ENCODE results near the gene NEK4. TPM values are rescaled to one million over a fixed set of nuclear protein-coding genes. Genes with fewer than 3 reads are reported as not detected.
"Not testable (repeated sequence)": the region's sequence is repeated elsewhere in the genome, so short reads cannot be mapped to it uniquely, and the experiment has no call there.

The NEK4 gene
- total RNA-seq, 1 donor from 2014 or later: 14.7 TPM

GRCh38 chr3:52695798-52696671 is 74.7 kb downstream of the NEK4 start:
- no peak for ATAC-seq

DNA sequence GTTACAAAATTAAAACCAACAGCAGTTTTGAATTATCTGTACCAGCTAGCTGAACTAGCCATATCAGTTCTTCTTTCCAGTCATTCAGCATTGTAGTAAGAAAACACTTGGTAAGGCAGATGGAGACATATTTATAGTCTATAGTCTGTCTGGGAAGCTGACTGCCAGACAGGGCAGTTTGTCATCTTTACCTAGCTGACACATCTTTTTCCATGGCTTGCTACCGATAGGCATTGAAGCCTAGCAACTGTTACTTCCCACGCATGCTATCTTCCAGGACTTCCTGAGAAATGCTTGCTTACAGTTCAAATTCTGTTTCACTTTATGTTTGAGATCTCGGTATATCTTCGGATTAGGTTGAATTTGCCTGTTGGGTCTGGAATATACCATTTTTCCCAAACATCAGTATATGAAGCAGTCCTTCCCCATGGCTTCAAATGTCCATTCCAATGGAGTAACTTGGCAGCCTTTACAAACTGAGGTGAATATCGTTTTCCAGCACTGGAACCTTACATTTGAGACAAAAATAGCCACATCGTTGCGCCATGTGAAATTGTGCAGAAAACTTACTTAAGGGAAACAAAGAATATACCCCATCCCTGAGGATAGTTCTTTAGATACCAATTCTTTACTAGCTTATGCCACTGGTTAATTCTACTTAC is 76.1 kb downstream of the NEK4 start:
- ATAC-seq: no peak

GRCh38 chr3:52693071-52693470 is 77.7 kb downstream of the NEK4 start:
- no peak for ATAC-seq

- ATAC-seq: no peak
These were observed 80.2 kb downstream of the NEK4 start for GRCh38 chr3:52690560-52690959.

GRCh38 chr3:52689151-52689550 is 81.6 kb downstream of the NEK4 start:
- peak; percentile 35 for ATAC-seq

GRCh38 chr3:52688266-52688665 is 82.5 kb downstream of the NEK4 start:
- peak; percentile 57 for ATAC-seq

DNA sequence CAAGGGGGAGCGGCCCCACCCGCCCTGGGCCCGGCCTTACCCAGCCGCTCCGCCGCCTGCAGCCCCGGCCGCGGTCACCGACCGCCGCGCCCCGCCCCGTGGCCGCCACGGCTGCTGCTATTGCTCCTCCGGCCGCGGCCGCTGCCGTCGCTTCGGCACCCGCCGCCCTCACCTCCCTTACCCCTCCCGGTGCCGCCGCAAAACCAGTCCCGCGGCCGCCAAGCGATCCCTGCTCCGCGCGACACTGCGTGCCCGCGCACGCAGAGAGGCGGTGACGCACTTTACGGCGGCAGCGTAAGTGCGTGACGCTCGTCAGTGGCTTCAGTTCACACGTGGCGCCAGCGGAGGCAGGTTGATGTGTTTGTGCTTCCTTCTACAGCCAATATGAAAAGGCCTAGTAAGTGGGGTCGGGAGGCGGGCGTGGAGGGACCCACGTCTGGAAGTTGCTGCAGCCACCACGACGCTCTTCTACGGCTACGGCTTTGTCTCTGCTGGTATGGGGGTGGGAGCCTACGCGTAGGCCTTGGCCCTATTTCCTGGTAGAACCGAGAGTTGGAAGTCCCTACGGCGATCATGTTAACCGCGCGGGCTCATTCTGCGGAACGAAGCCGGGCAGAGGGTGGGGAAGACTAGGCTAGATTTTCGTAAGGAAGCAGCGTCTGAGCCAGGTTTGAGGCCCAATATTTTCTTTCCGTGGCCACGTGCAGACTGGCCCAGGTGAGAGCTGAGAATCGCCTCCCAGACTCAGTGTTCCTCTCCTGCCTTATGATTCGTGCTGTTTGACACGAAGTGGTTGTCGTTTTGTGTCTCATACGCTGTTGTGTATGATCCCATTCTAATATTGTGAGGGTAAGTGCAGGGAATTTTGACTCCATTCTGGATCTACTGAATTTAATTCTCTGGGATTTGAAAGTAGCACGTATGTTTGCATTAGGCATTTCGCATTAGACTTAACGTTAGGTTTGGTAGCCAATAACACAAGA is 84.7 kb downstream of the NEK4 start, which contains the start of the genes GNL3 and PBRM1:
GNL3 (plus strand) TSS at position 324 of the 983 bp plus-strand sequence; CDS start at position 385, 61 bp downstream.
PBRM1 (minus strand) TSS at position 205 of the 983 bp plus-strand sequence.
- ATAC-seq: peak; percentile 91

- peak; percentile 80 for ATAC-seq
These were observed 85.4 kb downstream of the NEK4 start for GRCh38 chr3:52685285-52685708.

- ATAC-seq: no peak
These were observed 86.6 kb downstream of the NEK4 start for GRCh38 chr3:52684184-52684583.

DNA sequence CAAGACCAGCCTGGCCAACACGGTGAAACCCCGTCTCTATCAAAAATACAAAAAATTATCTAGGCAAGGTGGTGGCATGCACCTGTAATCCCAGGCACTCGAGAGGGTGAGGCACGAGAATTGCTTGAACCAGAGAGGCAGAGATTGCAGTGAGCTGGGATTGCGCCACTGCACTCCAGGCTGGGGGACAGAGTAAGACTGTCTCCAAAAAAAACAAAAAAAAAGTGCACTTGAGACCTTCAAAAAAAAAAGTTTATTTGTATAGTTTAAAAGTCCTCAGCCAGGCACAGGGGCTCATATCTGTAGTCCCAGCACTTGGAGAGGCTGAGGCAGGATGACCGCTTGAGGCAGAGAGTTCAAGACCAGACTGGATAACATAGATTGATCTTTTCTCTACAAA is 87.1 kb downstream of the NEK4 start:
- no peak for ATAC-seq

- ATAC-seq: no peak
These were observed 88.7 kb downstream of the NEK4 start for GRCh38 chr3:52682016-52682415.

GRCh38 chr3:52681596-52681995 is 89.1 kb downstream of the NEK4 start:
- ATAC-seq: no peak

DNA sequence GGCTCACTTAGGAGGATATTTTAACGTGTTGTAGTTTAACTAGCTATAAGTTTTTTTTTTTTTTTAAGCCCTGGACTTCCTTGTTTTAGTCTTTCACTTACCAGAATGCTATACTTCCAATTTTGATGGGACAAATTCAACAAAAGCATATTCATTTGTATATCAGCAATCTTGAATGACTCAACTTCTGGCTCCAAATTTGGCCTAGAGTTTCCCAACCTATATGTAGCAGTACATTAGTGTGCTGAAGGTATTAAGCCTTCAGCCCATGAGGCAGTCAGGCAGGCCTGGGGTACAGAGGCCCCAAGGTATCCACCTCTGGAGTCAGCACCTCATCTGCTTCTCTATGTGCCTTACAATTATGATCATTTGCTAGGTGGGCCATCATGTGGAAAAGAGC is 90.9 kb downstream of the NEK4 start:
- no peak for ATAC-seq

GRCh38 chr3:52679199-52679538 is 91.6 kb downstream of the NEK4 start:
- ATAC-seq: no peak

DNA sequence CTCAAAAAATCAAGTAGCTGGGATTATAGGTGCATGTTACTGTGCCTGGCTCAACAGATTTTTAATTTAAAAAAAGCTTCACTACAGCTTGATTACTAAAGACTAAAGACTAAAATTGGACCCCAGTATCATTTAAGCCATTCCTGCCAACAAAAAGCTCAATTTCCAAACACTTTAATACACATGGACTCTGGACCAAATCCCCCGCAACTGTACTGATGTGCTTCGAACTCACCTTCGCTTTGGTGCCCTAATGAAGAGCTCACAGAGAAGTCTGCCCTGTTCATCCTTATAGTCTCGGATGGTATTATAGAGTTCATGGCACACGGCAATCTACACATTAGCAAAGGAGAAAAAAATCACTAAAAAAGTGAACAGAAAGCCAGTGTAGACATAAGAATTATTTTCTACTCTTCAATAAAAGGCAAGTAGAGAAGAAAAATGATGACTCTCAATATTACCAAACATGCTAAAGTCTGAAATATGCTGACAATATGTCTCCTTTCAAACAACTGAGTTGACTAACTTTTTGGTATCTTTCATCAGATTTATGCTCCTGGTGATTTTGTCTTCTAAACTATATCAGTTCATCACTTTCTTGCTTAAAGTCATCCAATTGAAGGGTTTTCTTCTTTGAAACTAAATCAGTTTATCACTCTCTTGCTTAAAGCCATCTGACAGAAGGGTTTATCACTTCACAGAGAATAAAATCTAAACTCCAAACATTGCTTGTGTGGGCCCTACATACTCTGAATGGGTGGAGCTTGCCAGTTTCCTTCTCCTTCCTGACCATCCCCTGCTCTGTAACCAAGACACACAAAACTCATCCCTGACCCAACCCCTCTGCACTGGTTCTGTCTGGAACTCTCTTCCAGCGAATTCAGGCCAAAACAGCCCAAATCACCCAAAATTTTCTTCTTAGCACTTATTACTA is 92.2 kb downstream of the NEK4 start:
- no peak for ATAC-seq

DNA sequence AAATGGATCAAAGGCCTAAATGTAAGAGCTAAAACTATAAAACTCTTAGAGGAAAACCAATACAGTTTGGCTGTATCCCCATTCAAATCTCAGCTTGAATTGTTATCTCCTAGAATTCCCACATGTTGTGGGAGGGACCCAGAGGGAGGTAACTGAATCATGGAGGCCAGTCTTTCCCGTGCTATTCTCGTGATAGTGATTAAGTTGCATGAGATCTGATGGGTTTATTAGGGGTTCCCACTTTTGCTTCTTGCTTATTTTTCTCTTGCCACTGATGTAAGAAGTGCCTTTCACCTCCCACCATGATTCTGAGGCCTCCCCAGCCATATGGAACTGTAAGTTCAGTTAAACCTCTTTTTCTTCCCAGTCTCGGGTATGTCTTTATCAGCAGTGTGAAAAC is 94.5 kb downstream of the NEK4 start:
- not testable (repeated sequence) for ATAC-seq

DNA sequence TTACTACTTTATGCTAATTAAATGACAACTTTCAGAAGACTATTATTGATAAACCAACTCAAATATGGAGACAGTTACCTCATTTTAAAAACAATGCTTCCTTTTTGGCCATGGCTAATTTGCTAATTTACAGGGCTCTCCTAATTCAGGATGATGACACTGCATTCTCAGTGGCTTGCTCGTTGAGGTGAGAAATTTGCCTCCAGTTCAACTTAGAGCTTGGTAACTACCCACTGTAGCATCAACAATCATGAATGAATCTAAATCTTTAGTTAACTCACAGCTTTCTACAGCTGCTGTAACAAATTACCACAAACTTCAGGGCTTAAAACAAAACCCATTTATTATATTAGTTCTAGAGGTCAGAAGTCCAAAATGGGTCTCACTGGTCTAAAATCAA is 99.1 kb downstream of the NEK4 start:
- ATAC-seq: no peak

- ATAC-seq: peak; percentile 99
These were observed 99.9 kb downstream of the NEK4 start for GRCh38 chr3:52670621-52671521.

DNA sequence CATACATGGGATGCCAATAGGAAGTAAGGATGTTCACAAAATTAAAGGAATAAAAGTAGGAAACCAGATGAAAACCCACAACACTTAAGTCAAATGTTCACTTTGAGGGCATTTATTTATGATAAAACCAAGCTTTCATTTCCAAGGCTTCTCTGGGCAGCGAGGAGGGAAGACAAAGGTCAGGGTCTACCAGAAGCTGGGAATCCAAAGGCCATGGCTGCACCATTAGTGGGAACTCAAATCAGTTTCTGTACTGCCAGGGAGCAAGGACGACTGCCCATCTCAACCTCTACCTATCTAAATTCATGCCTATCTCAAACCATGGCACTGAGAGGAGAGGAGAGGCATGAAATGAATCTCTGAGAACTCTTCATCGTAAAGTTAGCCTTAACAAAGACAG is 107.6 kb downstream of the NEK4 start:
- no peak for ATAC-seq

GRCh38 chr3:52660046-52660445 is 110.7 kb downstream of the NEK4 start:
- no peak for ATAC-seq

All from esophagus mucosa (tissue), 1 donor.